GM18502 (cell line): ENCODE data around the gene NFATC2.

Experiments
- ATAC-seq: cut with Tn5 transposase; IDR thresholded peaks from one replicate; pipeline ENCODE4 v1.9.1; 2021; ENCODE audit warnings: mild to moderate bottlenecking; ENCODE audit not compliant: unreplicated experiment, poor library complexity

The NFATC2 gene

GRCh38 chr20:51498765-51499540 is 43.6 kb downstream of the NFATC2 start:
- no peak for ATAC-seq

DNA sequence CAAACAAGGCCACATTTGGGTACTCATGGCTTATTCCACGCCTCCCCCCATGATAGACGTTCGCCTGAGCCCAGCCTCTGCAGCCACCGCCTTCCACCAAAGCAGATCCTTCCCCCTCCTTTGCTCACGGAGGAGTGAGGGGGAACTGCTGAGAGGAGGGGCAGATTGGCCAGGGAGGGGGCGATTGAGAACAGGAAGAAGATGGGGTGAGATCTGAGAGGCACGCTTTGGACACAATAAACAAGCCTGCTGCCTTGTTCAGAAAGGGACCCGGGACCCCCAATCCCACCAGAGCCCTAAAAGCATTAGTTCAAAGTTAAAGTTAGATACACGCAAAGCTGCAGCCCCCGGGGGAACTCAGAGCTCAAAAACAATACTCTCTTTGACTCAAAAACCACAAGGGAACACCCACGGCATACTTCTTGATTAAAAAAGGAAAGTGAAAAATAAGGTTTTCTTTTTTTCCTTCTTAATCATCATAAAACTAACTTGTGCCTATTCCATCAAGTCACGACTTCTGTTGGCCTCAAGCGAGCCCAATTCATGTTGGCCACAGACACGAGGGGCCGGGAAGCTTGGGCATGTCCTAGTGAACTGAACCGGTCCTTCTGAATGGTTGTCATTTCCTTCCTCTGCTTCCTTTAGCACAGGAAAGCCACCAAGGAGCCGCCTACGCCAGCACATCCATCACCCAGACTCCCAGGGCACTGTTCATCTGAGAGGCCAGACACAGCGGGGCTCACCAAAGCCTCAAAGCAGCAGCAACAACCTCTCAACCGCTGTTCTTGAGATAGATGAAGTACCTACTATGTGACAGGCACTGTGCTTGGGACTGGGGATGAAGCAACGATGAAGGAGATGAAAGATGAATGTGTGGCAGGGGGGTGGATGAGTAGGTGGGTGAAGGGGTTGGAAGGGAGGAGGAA is 44.7 kb downstream of the NFATC2 start:
- ATAC-seq = peak; percentile 35

DNA sequence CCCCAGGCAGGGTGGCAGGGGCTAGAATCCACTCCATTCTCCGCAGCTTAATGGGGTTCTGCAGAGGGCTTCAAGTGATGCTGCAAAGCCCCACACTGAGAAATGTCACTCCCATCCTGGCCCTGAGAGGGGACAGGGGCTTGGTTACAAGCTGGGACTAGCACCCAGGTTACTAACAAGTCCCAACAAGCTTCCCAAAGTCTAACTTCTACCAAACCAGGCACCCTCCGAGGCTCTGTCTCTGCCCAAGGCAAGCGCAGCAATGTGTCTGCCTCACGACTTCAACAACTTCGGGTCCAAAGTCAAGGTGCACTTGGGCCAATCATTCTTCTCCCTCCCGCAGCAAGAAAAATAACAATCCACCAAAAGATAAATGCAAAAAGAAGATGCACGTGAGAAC is 45.6 kb downstream of the NFATC2 start:
- ATAC-seq = no peak

DNA sequence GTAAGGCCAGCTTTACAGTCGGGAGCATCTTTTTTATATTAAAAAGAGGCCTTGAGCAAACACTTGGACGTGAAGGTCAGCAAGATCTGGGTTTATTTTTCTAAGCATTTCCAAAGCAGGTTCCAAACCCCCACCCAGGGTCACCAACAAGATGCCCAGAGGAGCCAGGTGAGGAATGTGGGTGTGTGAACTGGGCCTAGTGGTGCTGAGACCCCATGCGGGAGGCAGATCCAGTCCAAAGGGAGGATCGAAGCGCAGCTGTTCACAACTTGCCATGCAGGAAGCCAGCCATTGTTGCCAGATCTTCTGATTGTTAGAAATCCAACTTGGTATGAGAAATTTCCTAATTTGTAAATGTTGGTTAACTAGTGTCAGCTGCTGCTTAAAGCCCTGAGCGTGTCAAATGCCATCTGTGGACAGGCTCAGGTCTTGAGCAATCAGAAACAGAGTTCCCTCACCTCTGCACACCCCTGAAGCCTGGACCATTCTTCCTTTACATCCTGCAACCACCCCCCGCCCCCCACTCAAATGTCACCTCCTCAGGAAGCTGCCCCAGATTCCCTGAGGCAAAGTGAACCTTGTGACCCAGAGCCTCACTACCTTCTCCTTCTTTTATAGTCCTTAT is 46.5 kb downstream of the NFATC2 start:
- no peak for ATAC-seq

- no peak for ATAC-seq
Observed at GRCh38 chr20:51495291-51495690, 47.2 kb downstream of the NFATC2 start.

- ATAC-seq = no peak
Observed at GRCh38 chr20:51494241-51495110, 48.0 kb downstream of the NFATC2 start.

DNA sequence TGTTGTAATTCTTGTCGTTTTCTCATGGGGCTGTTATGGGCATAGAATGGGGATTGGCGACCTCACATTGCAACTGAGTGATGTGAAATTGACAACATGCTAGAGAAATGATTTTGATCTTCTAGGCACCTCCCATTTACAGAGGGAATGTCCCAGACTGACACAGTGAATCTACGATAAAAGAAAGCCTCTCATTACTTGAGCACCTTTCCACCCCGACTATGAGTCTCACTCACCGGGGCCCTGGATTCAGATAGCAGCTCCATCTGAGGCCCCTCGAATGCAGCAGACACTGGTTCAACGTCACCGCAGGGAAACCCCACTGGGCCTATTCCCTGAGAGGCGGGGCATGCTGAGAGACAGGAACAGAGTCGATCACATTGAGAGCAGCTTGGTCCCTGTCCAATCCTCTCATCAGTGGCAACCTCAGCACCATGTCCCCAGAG is 49.1 kb downstream of the NFATC2 start:
- no peak for ATAC-seq

DNA sequence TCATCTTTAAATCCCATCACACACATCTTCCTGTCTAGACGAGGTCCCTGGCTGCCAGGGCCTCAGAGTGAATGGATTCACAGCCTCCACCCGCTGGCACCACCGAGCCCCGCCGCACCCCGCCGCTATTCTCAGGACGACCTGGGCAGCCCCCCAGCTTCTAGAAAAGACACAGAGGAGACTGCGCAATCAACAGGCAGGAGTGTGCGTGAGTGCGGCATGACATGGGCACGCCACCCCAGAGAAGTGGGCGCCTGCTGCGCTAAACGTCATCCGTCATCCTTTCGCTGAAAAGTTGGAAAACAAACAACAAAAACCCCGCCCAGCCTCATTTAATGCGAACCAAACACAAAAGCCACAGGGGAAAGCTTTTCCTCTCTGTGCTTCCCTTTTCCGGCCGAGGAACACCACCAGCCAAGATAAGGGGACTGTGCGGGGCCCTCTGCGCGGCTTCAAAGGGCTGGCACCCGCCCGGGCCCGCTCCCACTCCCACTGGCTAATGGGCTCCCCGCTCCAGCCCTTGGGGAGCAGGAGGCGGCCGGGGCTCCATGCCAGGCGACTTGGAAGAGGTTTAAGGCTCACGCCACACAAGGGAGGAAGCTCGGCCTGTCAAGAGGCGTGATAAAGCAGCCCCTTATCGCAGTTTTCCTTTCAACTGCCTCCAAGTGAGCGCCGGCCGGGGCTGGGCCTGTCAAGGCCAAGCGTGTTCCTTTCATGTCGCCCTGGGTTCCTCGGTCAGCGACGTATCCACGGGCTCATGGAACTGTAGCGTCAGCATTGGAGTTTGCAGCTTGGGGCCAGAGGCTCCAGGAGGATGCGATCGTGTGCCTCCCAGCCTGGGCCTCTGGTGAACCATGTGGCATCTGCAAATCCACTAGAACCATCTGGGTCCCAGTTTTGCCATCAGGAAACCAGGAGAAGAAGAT is 50.1 kb downstream of the NFATC2 start:
- no peak for ATAC-seq

DNA sequence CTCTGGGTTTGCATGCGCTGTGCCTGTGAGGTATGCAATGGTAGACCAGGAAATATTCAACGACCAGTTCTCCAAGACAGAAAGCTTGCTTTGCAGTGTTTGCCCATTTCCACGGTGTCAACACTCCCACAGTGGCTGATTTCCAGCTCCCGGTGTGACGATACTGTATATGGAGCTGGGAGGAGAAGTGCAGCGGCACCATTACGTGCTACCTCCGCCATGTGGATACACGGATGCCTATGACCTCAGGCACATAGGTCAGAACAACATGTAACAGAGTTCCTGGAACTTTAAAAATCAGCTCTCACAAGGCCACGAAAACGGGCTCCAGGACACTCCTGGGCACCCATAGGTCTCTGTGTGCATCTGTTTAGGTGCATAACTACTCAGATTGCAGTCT is 51.1 kb downstream of the NFATC2 start:
- no peak for ATAC-seq

GRCh38 chr20:51490635-51491034 is 51.9 kb downstream of the NFATC2 start:
- no peak for ATAC-seq

DNA sequence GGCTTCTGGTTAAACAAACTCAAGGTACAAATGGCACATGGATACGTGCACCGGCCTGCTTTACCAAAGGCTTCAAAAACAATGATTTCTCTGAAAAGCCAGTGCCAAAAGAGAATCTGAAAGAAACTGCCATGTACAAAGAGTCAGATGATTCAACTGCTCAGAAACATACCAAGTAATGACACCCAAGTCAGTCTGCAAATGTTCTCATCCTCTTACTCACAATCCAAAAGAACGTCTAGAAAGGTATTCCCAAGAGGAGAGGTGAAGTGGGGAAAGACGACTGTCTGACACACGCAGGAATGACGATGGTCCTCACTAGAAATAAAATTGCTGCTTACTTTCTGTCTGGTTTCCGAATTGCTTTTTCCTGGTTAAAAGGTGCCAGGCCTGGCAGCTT is 52.9 kb downstream of the NFATC2 start:
- no peak for ATAC-seq

- ATAC-seq = no peak
Observed at GRCh38 chr20:51488331-51488730, 54.2 kb downstream of the NFATC2 start.

GRCh38 chr20:51487565-51488268 is 54.8 kb downstream of the NFATC2 start:
- no peak for ATAC-seq

- no peak for ATAC-seq
Observed at GRCh38 chr20:51487076-51487475, 55.4 kb downstream of the NFATC2 start.

DNA sequence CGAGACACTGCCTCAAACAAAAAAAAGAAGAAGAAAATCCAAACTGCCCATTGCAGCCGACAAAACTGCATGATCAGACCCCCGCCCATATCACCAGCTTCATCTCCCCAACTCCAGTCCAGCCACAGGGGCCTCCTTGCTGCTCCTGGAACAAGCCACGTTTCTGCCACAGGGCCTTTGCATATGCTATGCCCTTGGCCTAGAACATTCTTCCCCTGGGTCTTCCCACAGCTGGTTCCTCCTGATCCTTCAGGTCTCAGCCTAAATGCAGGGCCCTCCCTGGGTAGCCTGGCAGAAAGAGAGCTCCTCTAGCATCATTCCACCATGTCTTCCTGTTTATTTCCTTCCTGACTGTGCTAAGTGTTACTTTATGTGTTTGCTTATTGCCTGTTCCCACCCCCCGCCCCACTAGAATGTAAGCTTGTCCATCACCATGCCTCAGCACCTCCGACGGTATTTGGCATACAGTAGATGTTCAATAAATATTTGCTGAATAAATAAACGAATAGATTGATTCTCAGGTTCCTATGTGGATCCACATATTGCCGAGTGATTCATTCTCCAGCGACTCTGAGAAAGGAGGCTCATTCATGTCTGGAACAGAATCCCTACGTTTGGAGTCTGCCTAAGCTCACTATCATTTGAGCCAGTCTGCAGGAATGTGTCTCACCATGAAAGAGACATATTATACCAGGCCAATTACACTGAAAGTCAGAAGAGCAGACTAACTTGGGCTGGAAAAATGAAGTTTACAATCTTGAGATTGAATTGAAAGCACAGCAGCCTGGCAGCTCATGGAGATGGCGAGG is 56.1 kb downstream of the NFATC2 start:
- no peak for ATAC-seq

DNA sequence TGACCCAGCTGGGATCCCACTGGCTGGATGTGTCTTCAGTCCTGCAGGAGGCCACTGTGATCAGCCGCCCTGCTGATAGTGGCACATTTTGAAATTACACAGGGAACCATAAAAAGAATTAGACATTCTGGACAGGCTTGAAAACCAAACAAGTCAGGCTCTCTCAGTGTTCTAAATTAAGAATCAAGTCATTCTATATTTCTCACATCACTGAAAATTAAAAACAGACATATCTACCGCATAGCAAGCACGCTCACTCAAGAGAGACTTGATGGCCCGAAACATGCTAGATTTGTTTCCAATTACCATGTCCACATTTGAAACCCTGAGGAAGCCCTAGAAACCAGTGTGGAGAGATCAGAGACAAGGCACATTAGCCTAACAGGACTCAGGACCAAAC is 57.7 kb downstream of the NFATC2 start:
- ATAC-seq = no peak

DNA sequence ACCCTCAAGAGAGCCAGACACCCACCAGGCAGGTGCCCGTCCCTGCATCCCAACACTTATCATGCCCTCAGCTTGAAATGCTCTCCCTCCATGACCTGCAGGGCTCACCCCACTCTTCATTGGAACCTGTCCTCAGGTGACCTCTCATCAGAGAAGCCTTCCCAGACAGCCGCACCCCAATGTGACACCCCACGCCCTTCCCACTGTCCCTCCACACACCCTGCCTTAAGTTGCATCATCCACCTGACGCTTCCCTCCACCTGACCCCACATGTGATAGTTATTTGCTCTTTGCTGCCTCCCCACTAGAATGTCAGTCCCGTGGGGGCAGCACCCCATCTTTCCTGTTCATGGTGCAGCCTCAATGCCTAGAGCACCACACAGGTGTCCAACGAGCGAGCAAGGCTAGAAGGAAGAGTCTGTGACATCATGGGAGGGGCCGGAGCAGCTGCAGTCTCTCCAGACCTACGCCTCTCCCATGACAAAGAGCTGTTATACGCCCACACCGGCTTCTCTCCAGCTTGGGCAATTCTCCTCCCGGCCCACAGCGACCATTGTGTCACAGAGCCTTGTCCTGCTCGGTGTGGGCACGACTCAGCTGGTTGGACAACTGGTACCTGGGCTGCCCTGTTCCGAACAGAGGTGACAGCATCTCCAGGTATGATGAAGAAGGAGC is 58.2 kb downstream of the NFATC2 start:
- no peak for ATAC-seq
